ENCODE measurements around the gene GPR161. TPM values are rescaled to one million over a fixed set of nuclear protein-coding genes. Genes with fewer than 3 reads are reported as not detected.
A peak's percentile ranks its signal among the peaks of the same experiment; 100 is the strongest.

The GPR161 gene
- total RNA-seq, 4 donors from 2014 or later, result 2.7 to 9.0 (median 6.6) TPM

DNA sequence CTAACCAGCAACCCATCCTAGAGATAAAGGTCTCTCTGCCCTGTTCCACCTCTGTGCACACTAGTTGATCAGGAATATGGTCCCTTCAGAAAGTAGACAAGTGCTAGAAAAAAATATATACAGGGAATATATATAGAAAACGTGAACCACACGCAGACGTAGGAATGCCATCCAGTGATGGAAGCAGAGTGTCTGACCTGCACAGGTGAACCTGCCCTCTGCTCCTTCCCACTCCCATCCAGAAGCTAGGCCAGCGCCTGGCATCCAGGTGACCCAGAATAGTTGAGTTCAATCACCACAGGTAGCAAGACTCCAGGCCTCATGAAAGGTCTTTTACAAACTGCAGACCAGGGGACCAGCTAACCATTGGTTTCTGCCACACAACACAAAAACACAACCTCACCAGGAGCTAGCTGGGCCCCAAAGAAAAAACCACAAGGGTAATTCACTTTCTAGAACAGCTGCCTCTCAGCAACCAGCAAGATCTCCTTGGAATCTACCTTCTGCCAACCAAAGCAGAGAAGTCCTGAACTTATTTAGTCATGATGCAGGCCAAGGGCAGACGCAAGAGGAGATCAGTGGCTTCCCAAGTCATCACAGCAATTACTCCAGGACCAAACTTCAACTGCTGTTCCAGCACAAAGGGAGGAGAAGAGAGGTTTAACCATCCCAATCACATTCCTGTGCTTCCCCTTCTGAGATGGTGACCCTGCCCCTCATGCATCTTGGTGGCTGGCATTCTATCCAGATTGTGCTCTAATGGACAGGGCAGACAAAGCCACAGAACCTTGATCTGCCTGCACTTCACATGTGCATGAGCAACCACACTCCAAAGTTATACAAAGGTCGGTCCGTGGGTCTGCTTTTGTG, 53.0 kb downstream of the GPR161 start:
- DNase-seq (ENCODE audit: low spot score in 2 of 2), result no peak
- 82 to 94% methylated on average over 7 of the region's 7 CpGs for WGBS, 2 donors
- H3K9me3 ChIP-seq, result no peaks in the 10 kb centered on the region
- no peak overlapping the region for H3K4me3 ChIP-seq
- TF ChIP-seq, protein P1, sequence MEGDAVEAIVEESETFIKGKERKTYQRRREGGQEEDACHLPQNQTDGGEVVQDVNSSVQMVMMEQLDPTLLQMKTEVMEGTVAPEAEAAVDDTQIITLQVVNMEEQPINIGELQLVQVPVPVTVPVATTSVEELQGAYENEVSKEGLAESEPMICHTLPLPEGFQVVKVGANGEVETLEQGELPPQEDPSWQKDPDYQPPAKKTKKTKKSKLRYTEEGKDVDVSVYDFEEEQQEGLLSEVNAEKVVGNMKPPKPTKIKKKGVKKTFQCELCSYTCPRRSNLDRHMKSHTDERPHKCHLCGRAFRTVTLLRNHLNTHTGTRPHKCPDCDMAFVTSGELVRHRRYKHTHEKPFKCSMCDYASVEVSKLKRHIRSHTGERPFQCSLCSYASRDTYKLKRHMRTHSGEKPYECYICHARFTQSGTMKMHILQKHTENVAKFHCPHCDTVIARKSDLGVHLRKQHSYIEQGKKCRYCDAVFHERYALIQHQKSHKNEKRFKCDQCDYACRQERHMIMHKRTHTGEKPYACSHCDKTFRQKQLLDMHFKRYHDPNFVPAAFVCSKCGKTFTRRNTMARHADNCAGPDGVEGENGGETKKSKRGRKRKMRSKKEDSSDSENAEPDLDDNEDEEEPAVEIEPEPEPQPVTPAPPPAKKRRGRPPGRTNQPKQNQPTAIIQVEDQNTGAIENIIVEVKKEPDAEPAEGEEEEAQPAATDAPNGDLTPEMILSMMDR (IDR thresholded peaks at IDR 0.05), result no peak
- TF ChIP-seq POLR2A (IDR thresholded peaks at IDR 0.05) (no peak), EP300 (IDR thresholded peaks at IDR 0.05) (no peak)
- no peak overlapping the region for H3K27ac ChIP-seq
- peaks cover 0 to 28% (median 0%) of the 10 kb centered on the region in 3 donors for H3K36me3 ChIP-seq
- peaks cover 0 to 41% (median 10%) of the 10 kb centered on the region in 4 donors for H3K4me1 ChIP-seq
- H3K27me3 ChIP-seq, result no peaks in the 10 kb centered on the region

DNA sequence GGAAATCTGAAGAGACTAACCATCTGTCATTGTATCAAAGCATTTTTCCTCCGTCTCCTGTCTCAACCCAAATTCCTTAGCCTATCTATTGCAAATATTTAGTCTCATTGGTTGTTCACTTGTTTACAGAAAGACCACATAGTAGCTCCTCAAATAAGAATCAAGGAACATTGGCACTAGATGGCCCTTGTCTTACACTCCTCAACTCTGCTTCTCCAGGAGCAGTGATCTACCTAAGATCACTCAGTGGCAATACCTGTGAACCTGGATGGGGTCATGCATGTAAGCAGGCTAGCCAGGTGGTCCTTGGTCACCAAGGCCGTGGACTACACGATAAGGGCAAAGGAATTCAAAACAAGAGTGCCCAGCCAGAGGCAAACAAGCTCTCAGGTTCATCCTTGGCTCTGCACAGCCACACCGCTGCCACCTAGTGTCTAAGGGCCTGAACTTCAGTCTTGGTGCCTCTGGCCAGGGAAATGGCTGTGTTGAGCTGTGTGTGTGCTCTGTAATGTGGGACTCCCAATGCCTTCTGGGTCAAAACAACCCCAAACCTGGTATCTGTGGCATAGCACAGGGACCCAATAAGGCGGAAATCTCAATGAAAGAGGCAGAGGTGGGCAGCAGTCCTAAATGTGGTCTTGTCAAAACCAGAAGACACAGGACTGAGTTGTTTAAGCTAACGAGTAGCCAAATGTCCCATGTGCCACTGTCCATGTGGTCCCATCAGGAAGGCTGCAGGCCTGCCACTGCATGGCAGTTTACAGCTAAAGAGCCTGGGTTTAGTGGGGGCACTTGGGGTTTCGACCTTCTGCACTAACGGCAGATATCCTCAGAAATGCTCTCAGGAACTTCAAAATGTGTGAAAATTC, 54.5 kb downstream of the GPR161 start:
- Histone ChIP-seq H3K36me3 (peaks cover 0 to 31% (median 0%) of the 10 kb centered on the region in 3 donors), H3K27ac (peak overlapping the region in 2 of 4 donors; percentile 58 to 68), H3K4me3 (no peak overlapping the region), H3K27me3 (no peaks in the 10 kb centered on the region), H3K9me3 (no peaks in the 10 kb centered on the region), H3K4me1 (peaks cover 0 to 41% (median 10%) of the 10 kb centered on the region in 4 donors)
- TF ChIP-seq EP300 (IDR thresholded peaks at IDR 0.05), result no peak
- no peak for TF ChIP-seq POLR2A (IDR thresholded peaks at IDR 0.05)
- TF ChIP-seq, protein P1 (IDR thresholded peaks at IDR 0.05), result peak; percentile 76 to 89 (median 81)
- 55 to 91% methylated on average over 5 to 8 of the region's 8 CpGs for WGBS, 2 donors
- DNase-seq (ENCODE audit: low spot score in 2 of 2), result peak; percentile 67 to 78

DNA sequence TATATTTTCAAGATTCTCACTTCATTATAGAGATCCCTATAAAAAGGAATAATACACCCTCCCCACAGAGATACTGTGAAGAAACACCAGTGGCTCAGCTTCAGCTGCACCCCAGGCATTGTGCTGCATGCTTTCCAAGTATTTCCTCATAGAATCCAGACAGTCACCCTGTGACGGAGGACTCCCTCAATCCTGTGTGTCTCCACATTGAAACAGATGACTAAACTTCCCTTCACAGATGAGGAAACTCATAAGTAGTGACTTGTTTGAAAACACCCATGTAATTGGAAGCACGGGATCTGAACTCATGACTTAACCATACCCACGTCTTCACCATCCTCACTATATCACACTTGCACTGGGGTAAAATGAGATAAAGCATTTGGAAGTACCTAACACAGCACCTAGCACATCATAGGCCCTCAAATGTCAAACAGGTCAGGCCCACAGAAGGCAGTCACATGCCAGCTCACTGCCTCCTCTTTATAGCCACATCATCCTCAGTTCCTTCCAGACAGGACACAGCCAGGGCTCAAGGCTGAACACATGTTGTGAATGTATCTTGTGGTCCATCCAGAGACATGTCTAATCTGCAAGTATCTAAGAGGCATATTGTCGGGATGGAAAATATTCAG, 55.2 kb downstream of the GPR161 start:
- H3K4me1 ChIP-seq, result peaks cover 0 to 40% (median 9%) of the 10 kb centered on the region in 4 donors
- peak overlapping the region in 2 of 4 donors; percentile 58 to 72 for H3K27ac ChIP-seq
- H3K36me3 ChIP-seq, result peaks cover 0 to 32% (median 0%) of the 10 kb centered on the region in 3 donors
- no peaks in the 10 kb centered on the region for H3K9me3 ChIP-seq
- peak in 1 of 2 donors; percentile 23 for DNase-seq (ENCODE audit: low spot score in 2 of 2)
- H3K27me3 ChIP-seq, result no peaks in the 10 kb centered on the region
- no peak overlapping the region for H3K4me3 ChIP-seq
- TF ChIP-seq EP300 (IDR thresholded peaks at IDR 0.05) (peak in 1 of 2 donors; percentile 47), POLR2A (IDR thresholded peaks at IDR 0.05) (no peak)
- TF ChIP-seq, protein P1 (IDR thresholded peaks at IDR 0.05), result no peak
- WGBS, 2 donors, result 85 to 90% methylated on average over 4 of the region's 4 CpGs

DNA sequence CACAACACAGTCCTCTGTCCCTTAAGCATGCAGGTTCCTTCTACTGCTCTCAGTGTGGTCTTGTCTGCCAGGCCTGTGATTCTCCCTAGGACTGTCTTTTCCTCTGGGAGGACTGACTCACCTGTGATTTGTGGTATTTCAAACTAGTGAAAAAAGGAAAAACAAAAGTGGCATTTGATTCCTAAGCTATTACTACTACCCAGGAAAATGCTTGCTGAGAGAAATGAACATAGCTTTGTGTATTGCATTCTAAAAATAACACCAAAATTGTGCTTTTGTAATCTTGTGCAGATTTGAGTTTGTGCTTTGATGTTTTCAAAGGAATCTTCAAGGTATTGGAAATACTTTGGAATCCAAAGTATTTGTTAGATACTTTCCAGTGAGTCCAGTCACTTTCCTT, 57.0 kb downstream of the GPR161 start:
- Histone ChIP-seq H3K4me1 (peaks cover 0 to 23% (median 3%) of the 10 kb centered on the region in 4 donors), H3K27me3 (no peaks in the 10 kb centered on the region), H3K4me3 (no peak overlapping the region), H3K36me3 (peaks cover 0 to 39% (median 3%) of the 10 kb centered on the region in 3 donors), H3K9me3 (no peaks in the 10 kb centered on the region), H3K27ac (no peak overlapping the region)
- TF ChIP-seq EP300 (IDR thresholded peaks at IDR 0.05), result no peak
- TF ChIP-seq, protein P1 (IDR thresholded peaks at IDR 0.05), result no peak
- no peak for TF ChIP-seq POLR2A (IDR thresholded peaks at IDR 0.05)
- no peak for DNase-seq (ENCODE audit: low spot score in 2 of 2)

Data from tibial nerve (tissue), 4 donors.